Peyer's patch (tissue), 4 donors: ENCODE data around the gene RELA. TPM values are rescaled to one million over a fixed set of nuclear protein-coding genes. Genes with fewer than 3 reads are reported as not detected.

Experiments
- DNase-seq, 3 donors: peaks; one replicate each; pipeline ENCODE4 v3.0.0-alpha.2; 2017 to 2019
- H3K27ac ChIP-seq, 4 donors: fragments of 200-600 bp; sonication (generic); one replicate each; pipeline ENCODE4 v1.5.1; 2016 to 2019
- H3K27me3 ChIP-seq, 2 donors: fragments of 200-600 bp; sonication (generic); one replicate each; pipeline ENCODE4 v1.5.1; 2019
- H3K36me3 ChIP-seq, 3 donors: fragments of 200-600 bp; sonication (generic); one replicate each; pipeline ENCODE4 v1.5.1; 2016 to 2019
- H3K4me1 ChIP-seq, 4 donors: fragments of 200-600 bp; sonication (generic); one replicate each; pipeline ENCODE4 v1.5.1; 2016 to 2019
- H3K4me3 ChIP-seq, 4 donors: fragments of 200-600 bp; sonication (generic); 1 replicate in 3 of 4; 2 replicates in 1 of 4; pipeline ENCODE4 v1.5.1; 2016 to 2019; ENCODE audit warnings: mild to moderate bottlenecking in 1 of 4
- H3K9me3 ChIP-seq, 4 donors: fragments of 200-600 bp; sonication (generic); one replicate each; pipeline ENCODE4 v1.5.1; 2016 to 2019; ENCODE audit warnings: mild to moderate bottlenecking in 1 of 4
- CTCF ChIP-seq, 6 experiments: fragments of 450-650 bp in 4 of 6; fragments of 200-600 bp in 2 of 6; sonication (generic) in 1 of 6; IDR thresholded peaks; one replicate each; pipeline ENCODE4 v1.5.1; 2017 to 2019; ENCODE audit warnings: antibody characterized with exemption in 6 of 6, mild to moderate bottlenecking in 3 of 6, moderate library complexity in 1 of 6
- POLR2A ChIP-seq, 2 donors: fragments of 450-650 bp; IDR thresholded peaks; one replicate each; pipeline ENCODE4 v1.5.1; 2017; ENCODE audit warnings: antibody characterized with exemption in 2 of 2, mild to moderate bottlenecking in 2 of 2, moderate library complexity in 2 of 2
- total RNA-seq, 4 donors: library from RNA; depleted of rRNA; stranded (reverse); fragments of >200 nt; gene quantifications; one replicate each; pipeline ENCODE4 v1.1.0, GENCODE V29; 2016

RELA gene
- total RNA-seq, 4 donors from 2014 or later = 46.6 to 86.9 (median 59.7) TPM

- H3K9me3 ChIP-seq = no peaks in the 10 kb centered on the region
- no peak for TF ChIP-seq CTCF (IDR thresholded peaks at IDR 0.05)
- no peak for TF ChIP-seq POLR2A (IDR thresholded peaks at IDR 0.05)
- no peaks in the 10 kb centered on the region for H3K36me3 ChIP-seq
- no peak for DNase-seq
- no peaks in the 10 kb centered on the region for H3K4me1 ChIP-seq
- H3K27ac ChIP-seq = no peak overlapping the region
- no peaks in the 10 kb centered on the region for H3K27me3 ChIP-seq
- no peak overlapping the region for H3K4me3 ChIP-seq
Measured at GRCh38 chr11:65680192-65680743, 17.6 kb upstream of the RELA start.

GRCh38 chr11:65672982-65673381, 10.3 kb upstream of the RELA start:
- Histone ChIP-seq H3K36me3 (no peaks in the 10 kb centered on the region), H3K9me3 (no peaks in the 10 kb centered on the region), H3K4me3 (no peak overlapping the region), H3K4me1 (no peaks in the 10 kb centered on the region), H3K27ac (no peak overlapping the region), H3K27me3 (no peaks in the 10 kb centered on the region)
- DNase-seq = no peak
- TF ChIP-seq POLR2A (IDR thresholded peaks at IDR 0.05) (no peak), CTCF (IDR thresholded peaks at IDR 0.05) (no peak)

GRCh38 chr11:65672180-65672860, 9.6 kb upstream of the RELA start:
- no peaks in the 10 kb centered on the region for H3K27me3 ChIP-seq
- TF ChIP-seq CTCF (IDR thresholded peaks at IDR 0.05) (peak in 1 of 6 experiments; percentile 33), POLR2A (IDR thresholded peaks at IDR 0.05) (no peak)
- H3K36me3 ChIP-seq = no peaks in the 10 kb centered on the region
- H3K9me3 ChIP-seq = no peaks in the 10 kb centered on the region
- no peak overlapping the region for H3K4me3 ChIP-seq
- DNase-seq = no peak
- H3K4me1 ChIP-seq = no peaks in the 10 kb centered on the region
- no peak overlapping the region for H3K27ac ChIP-seq

- H3K27me3 ChIP-seq = no peaks in the 10 kb centered on the region
- H3K27ac ChIP-seq = peak overlapping the region; percentile 94 to 99 (median 98)
- DNase-seq = peak in 2 of 3 donors; percentile 66 to 77
- H3K9me3 ChIP-seq = no peaks in the 10 kb centered on the region
- no peak for TF ChIP-seq CTCF (IDR thresholded peaks at IDR 0.05)
- peak in 1 of 2 donors; percentile 21 for TF ChIP-seq POLR2A (IDR thresholded peaks at IDR 0.05)
- peaks cover 0 to 29% (median 0%) of the 10 kb centered on the region in 3 donors for H3K36me3 ChIP-seq
- peaks cover 3 to 32% (median 14%) of the 10 kb centered on the region in 4 donors for H3K4me1 ChIP-seq
- peak overlapping the region; percentile 85 to 99 (median 96) for H3K4me3 ChIP-seq
Measured at GRCh38 chr11:65663639-65664200, 1.0 kb upstream of the RELA start.

GRCh38 chr11:65662247-65662798, 393 bp downstream of the RELA start:
- Histone ChIP-seq H3K27ac (peak overlapping the region; percentile 94 to 99 (median 98)), H3K4me3 (peak overlapping the region; percentile 85 to 99 (median 96)), H3K4me1 (peaks cover 3 to 32% (median 14%) of the 10 kb centered on the region in 4 donors), H3K9me3 (no peaks in the 10 kb centered on the region), H3K27me3 (no peaks in the 10 kb centered on the region), H3K36me3 (peaks cover 0 to 43% (median 0%) of the 10 kb centered on the region in 3 donors)
- no peak for TF ChIP-seq CTCF (IDR thresholded peaks at IDR 0.05)
- TF ChIP-seq POLR2A (IDR thresholded peaks at IDR 0.05) = no peak
- DNase-seq = no peak
